ENCODE measurements around the gene WBP1L.

- TF ChIP-seq RAD21 (conservative IDR thresholded peaks at IDR 0.05) (no peak), CTCF (IDR thresholded peaks at IDR 0.05; ENCODE audit: poor library complexity, severe bottlenecking) (no peak), TAF1 (IDR thresholded peaks at IDR 0.05; ENCODE audit: low read depth) (no peak), SMC3 (conservative IDR thresholded peaks at IDR 0.05; ENCODE audit: poor library complexity) (no peak), EZH2 (IDR thresholded peaks at IDR 0.05; ENCODE audit: borderline replicate concordance, insufficient read depth, low read length, poor library complexity, severe bottlenecking) (no peak), REST (IDR thresholded peaks at IDR 0.05; ENCODE audit: borderline replicate concordance) (no peak), POLR2AphosphoS5 (IDR thresholded peaks at IDR 0.05) (no peak), EP300 (conservative IDR thresholded peaks at IDR 0.05; ENCODE audit: poor library complexity, severe bottlenecking) (no peak), MXI1 (conservative IDR thresholded peaks at IDR 0.05; ENCODE audit: poor library complexity, severe bottlenecking) (no peak)
Measured at GRCh38 chr10:102732661-102733060, 11.1 kb upstream of the WBP1L start.
